ENCODE results near the gene CFP. TPM values are rescaled to one million over a fixed set of nuclear protein-coding genes. Genes with fewer than 3 reads are reported as not detected.

Gene CFP
- total and polyA plus RNA-seq, 2 experiments from 2014 or later = 0.17 to 0.23 TPM

- H3K27ac ChIP-seq = no peak overlapping the region
- DNase-seq (ENCODE audit: low spot score) = no peak
- no peaks in the 10 kb centered on the region for H3K9me2 ChIP-seq (replicated peaks; ENCODE audit: insufficient read depth)
- H3K4me2 ChIP-seq = no peak overlapping the region
- no peaks in the 10 kb centered on the region for H3K9me3 ChIP-seq (ENCODE audit: low read depth)
- H3K36me3 ChIP-seq (replicated peaks; ENCODE audit: insufficient read depth, low read depth) = no peaks in the 10 kb centered on the region
- H4K20me1 ChIP-seq (ENCODE audit: insufficient read depth, poor library complexity, severe bottlenecking) = no peaks in the 10 kb centered on the region
- no peak overlapping the region for H3K4me3 ChIP-seq
- H3K4me1 ChIP-seq (ENCODE audit: insufficient read depth) = no peaks in the 10 kb centered on the region
- WGBS (ENCODE audit: low lambda C conversion rate, missing lambda C conversion rate) = 74% methylated on average over 4 of the region's 4 CpGs
- no peaks in the 10 kb centered on the region for H3K79me2 ChIP-seq
- no peak for TF ChIP-seq EZH2 (IDR thresholded peaks at IDR 0.05; ENCODE audit: borderline replicate concordance)
- TF ChIP-seq CTCF (IDR thresholded peaks at IDR 0.05; ENCODE audit: poor library complexity) = no peak
- TF ChIP-seq EZH2phosphoT487 (IDR thresholded peaks at IDR 0.05; ENCODE audit: low read depth, severe bottlenecking, unreplicated experiment) = no peak
- H3K27me3 ChIP-seq = no peaks in the 10 kb centered on the region
- no peak overlapping the region for H2AFZ ChIP-seq
These were observed 2.9 kb upstream of the CFP start for GRCh38 chrX:47632666-47633065.

- H2AFZ ChIP-seq = no peak overlapping the region
- H3K79me2 ChIP-seq = no peaks in the 10 kb centered on the region
- H3K9me3 ChIP-seq (ENCODE audit: low read depth) = no peaks in the 10 kb centered on the region
- DNase-seq (ENCODE audit: low spot score) = no peak
- no peaks in the 10 kb centered on the region for H3K27me3 ChIP-seq
- H3K36me3 ChIP-seq (replicated peaks; ENCODE audit: insufficient read depth, low read depth) = no peaks in the 10 kb centered on the region
- no peak overlapping the region for H3K4me2 ChIP-seq
- no peaks in the 10 kb centered on the region for H3K9me2 ChIP-seq (replicated peaks; ENCODE audit: insufficient read depth)
- WGBS (ENCODE audit: low lambda C conversion rate, missing lambda C conversion rate) = 73% methylated on average over 5 of the region's 5 CpGs
- no peak overlapping the region for H3K4me3 ChIP-seq
- H4K20me1 ChIP-seq (ENCODE audit: insufficient read depth, poor library complexity, severe bottlenecking) = no peaks in the 10 kb centered on the region
- no peak overlapping the region for H3K27ac ChIP-seq
- H3K4me1 ChIP-seq (ENCODE audit: insufficient read depth) = no peaks in the 10 kb centered on the region
- TF ChIP-seq EZH2phosphoT487 (IDR thresholded peaks at IDR 0.05; ENCODE audit: low read depth, severe bottlenecking, unreplicated experiment) = no peak
- no peak for TF ChIP-seq EZH2 (IDR thresholded peaks at IDR 0.05; ENCODE audit: borderline replicate concordance)
- no peak for TF ChIP-seq CTCF (IDR thresholded peaks at IDR 0.05; ENCODE audit: poor library complexity)
These were observed 1.9 kb upstream of the CFP start for GRCh38 chrX:47631676-47632075.

- H3K4me3 ChIP-seq = no peak overlapping the region
- no peaks in the 10 kb centered on the region for H3K36me3 ChIP-seq (replicated peaks; ENCODE audit: insufficient read depth, low read depth)
- H3K9me2 ChIP-seq (replicated peaks; ENCODE audit: insufficient read depth) = no peaks in the 10 kb centered on the region
- no peaks in the 10 kb centered on the region for H3K9me3 ChIP-seq (ENCODE audit: low read depth)
- no peak for DNase-seq (ENCODE audit: low spot score)
- no peaks in the 10 kb centered on the region for H3K79me2 ChIP-seq
- H2AFZ ChIP-seq = no peak overlapping the region
- no peaks in the 10 kb centered on the region for H3K27me3 ChIP-seq
- H3K4me2 ChIP-seq = no peak overlapping the region
- TF ChIP-seq CTCF (IDR thresholded peaks at IDR 0.05; ENCODE audit: poor library complexity) (no peak), EZH2phosphoT487 (IDR thresholded peaks at IDR 0.05; ENCODE audit: low read depth, severe bottlenecking, unreplicated experiment) (no peak), EZH2 (IDR thresholded peaks at IDR 0.05; ENCODE audit: borderline replicate concordance) (no peak)
- H3K27ac ChIP-seq = no peak overlapping the region
- no peaks in the 10 kb centered on the region for H4K20me1 ChIP-seq (ENCODE audit: insufficient read depth, poor library complexity, severe bottlenecking)
- no peaks in the 10 kb centered on the region for H3K4me1 ChIP-seq (ENCODE audit: insufficient read depth)
- 63% methylated on average over 1 of the region's 1 CpG for WGBS (ENCODE audit: low lambda C conversion rate, missing lambda C conversion rate)
These were observed 748 bp downstream of the CFP start for GRCh38 chrX:47628982-47629381.

- H2AFZ ChIP-seq = no peak overlapping the region
- no peak overlapping the region for H3K4me2 ChIP-seq
- H4K20me1 ChIP-seq (ENCODE audit: insufficient read depth, poor library complexity, severe bottlenecking) = no peaks in the 10 kb centered on the region
- no peaks in the 10 kb centered on the region for H3K36me3 ChIP-seq (replicated peaks; ENCODE audit: insufficient read depth, low read depth)
- WGBS (ENCODE audit: low lambda C conversion rate, missing lambda C conversion rate) = 85% methylated on average over 2 of the region's 2 CpGs
- H3K27me3 ChIP-seq = no peaks in the 10 kb centered on the region
- no peaks in the 10 kb centered on the region for H3K4me1 ChIP-seq (ENCODE audit: insufficient read depth)
- H3K9me3 ChIP-seq (ENCODE audit: low read depth) = no peaks in the 10 kb centered on the region
- no peaks in the 10 kb centered on the region for H3K9me2 ChIP-seq (replicated peaks; ENCODE audit: insufficient read depth)
- no peak for DNase-seq (ENCODE audit: low spot score)
- no peaks in the 10 kb centered on the region for H3K79me2 ChIP-seq
- no peak overlapping the region for H3K27ac ChIP-seq
- no peak for TF ChIP-seq EZH2phosphoT487 (IDR thresholded peaks at IDR 0.05; ENCODE audit: low read depth, severe bottlenecking, unreplicated experiment)
- no peak for TF ChIP-seq EZH2 (IDR thresholded peaks at IDR 0.05; ENCODE audit: borderline replicate concordance)
- no peak for TF ChIP-seq CTCF (IDR thresholded peaks at IDR 0.05; ENCODE audit: poor library complexity)
- H3K4me3 ChIP-seq = no peak overlapping the region
These were observed 4.4 kb downstream of the CFP start for GRCh38 chrX:47625365-47625764.

Measured in hepatocyte (in vitro differentiated cells).